GM19395 (cell line): Measurements from ENCODE around the gene MRPL47.

Experiments
- ATAC-seq: cut with Tn5 transposase; IDR thresholded peaks from one replicate; pipeline ENCODE4 v1.9.1; 2021; ENCODE audit warnings: mild to moderate bottlenecking, moderate library complexity; ENCODE audit not compliant: unreplicated experiment

The MRPL47 gene

GRCh38 chr3:179604321-179605078 lies at the start of gene MRPL47, which contains the start of gene NDUFB5:
TSS of gene MRPL47 (minus strand) at chr3:179604638. CDS start at chr3:179604624, 14 bp downstream.
TSS of gene NDUFB5 (plus strand) at chr3:179604794. CDS start at chr3:179604816, 22 bp downstream.
- ATAC-seq = peak; percentile 96

- ATAC-seq = peak; percentile 67
Observed at GRCh38 chr3:179653096-179653797, 48.8 kb upstream of the MRPL47 start.

- peak; percentile 64 for ATAC-seq
Observed at GRCh38 chr3:179652447-179653095, 48.1 kb upstream of the MRPL47 start, which contains the start of gene USP13. TSS of gene USP13 (plus strand) at chr3:179653040. CDS start at chr3:179653226, 186 bp downstream.

- no peak for ATAC-seq
Observed at GRCh38 chr3:179651687-179652446, 47.4 kb upstream of the MRPL47 start.

GRCh38 chr3:179646177-179646576 lies 41.7 kb upstream of the MRPL47 start:
- ATAC-seq = no peak

GRCh38 chr3:179643837-179644236 lies 39.4 kb upstream of the MRPL47 start:
- peak; percentile 6 for ATAC-seq

- ATAC-seq = no peak
Observed at GRCh38 chr3:179642871-179643270, 38.4 kb upstream of the MRPL47 start.

- no peak for ATAC-seq
Observed at GRCh38 chr3:179640469-179640868, 36.0 kb upstream of the MRPL47 start.

- peak; percentile 70 for ATAC-seq
Observed at GRCh38 chr3:179630753-179631451, 26.5 kb upstream of the MRPL47 start.

- ATAC-seq = no peak
Observed at GRCh38 chr3:179624451-179624850, 20.0 kb upstream of the MRPL47 start.

- ATAC-seq = no peak
Observed at GRCh38 chr3:179622023-179622422, 17.6 kb upstream of the MRPL47 start.

GRCh38 chr3:179615458-179616173 lies 11.2 kb upstream of the MRPL47 start:
- ATAC-seq = no peak

GRCh38 chr3:179613807-179614206 lies 9.4 kb upstream of the MRPL47 start:
- ATAC-seq = no peak

- ATAC-seq = no peak
Observed at GRCh38 chr3:179610066-179610465, 5.6 kb upstream of the MRPL47 start.

- ATAC-seq = peak; percentile 59
Observed at GRCh38 chr3:179608931-179609720, 4.7 kb upstream of the MRPL47 start.

GRCh38 chr3:179606534-179607085 lies 2.2 kb upstream of the MRPL47 start:
- no peak for ATAC-seq

GRCh38 chr3:179603831-179604230 lies 607 bp downstream of the MRPL47 start:
- no peak for ATAC-seq

- no peak for ATAC-seq
Observed at GRCh38 chr3:179603321-179603720, 1.1 kb downstream of the MRPL47 start.
